Measurements from ENCODE around the gene GYPB. TPM values are rescaled to one million over a fixed set of nuclear protein-coding genes. Genes with fewer than 3 reads are reported as not detected.
"Not testable (repeated sequence)": the region's sequence is repeated elsewhere in the genome, so short reads cannot be mapped to it uniquely, and the experiment has no call there.

The GYPB gene
- total and polyA plus RNA-seq, 9 of the 15 experiments (the other 6 are each of a cell fraction or from before 2014, with no cell fraction given), result 16.9 to 205 (median 65.8) TPM

- in situ Hi-C loops (cut with MboI); H2AFZ ChIP-seq (ENCODE audit: low read depth, low read length); H3K9me3 ChIP-seq (replicated peaks; ENCODE audit: control insufficient read depth, insufficient read depth, low read depth, low read length); H3K36me3 ChIP-seq (ENCODE audit: control insufficient read depth, insufficient read depth, low read length); H3K9ac ChIP-seq (ENCODE audit: insufficient read depth in 1 of 2, low read depth in 2 of 2, low read length in 2 of 2); CTCF ChIA-PET (ENCODE audit: low intra/inter-chr PET ratio); H3K9me1 ChIP-seq (ENCODE audit: control insufficient read depth, insufficient read depth, low read length); H3K4me3 ChIP-seq; BruUV-seq (replicated peaks); H3K27me3 ChIP-seq (ENCODE audit: control insufficient read depth in 2 of 2, insufficient read depth in 2 of 2, low read length in 2 of 2); H4K20me1 ChIP-seq (replicated peaks; ENCODE audit: control insufficient read depth, insufficient read depth, low read length); TF ChIP-seq ZBTB40 (CRISPR knock-in tag; IDR thresholded peaks at IDR 0.05): not testable (repeated sequence)
- 6% methylated on average over 2 of the region's 2 CpGs for WGBS (ENCODE audit: insufficient coverage, low coverage, missing lambda C conversion rate)
- ATAC-seq, result peak; percentile 78
- peak; percentile 32 for FAIRE-seq
- intact Hi-C loops (cut with micrococcal nuclease), result loop anchor here (2.0 kb wide), 1 partner anchor 124 kb away; no protein-coding TSS in a partner anchor
- H3K4me2 ChIP-seq (ENCODE audit: insufficient read depth, low read length), result peak overlapping the region; percentile 52
- POLR2A ChIA-PET, result interaction anchor here (1.2 kb wide), 1 partner anchor 121 kb away, joined by 5 read pairs; no protein-coding TSS in a partner anchor
- DNase-seq (ENCODE audit: extremely low read depth in 1 of 4, low spot score in 3 of 4), result peak; percentile 20 to 87 (median 32)
- peaks cover 0 to 34% of the 10 kb centered on the region in 2 experiments; a peak in 4 of 5 replicates for H3K4me1 ChIP-seq (replicated peaks in 1 of 2; ENCODE audit: control insufficient read depth in 2 of 2, insufficient read depth in 2 of 2, low read length in 2 of 2)
- H3K79me2 ChIP-seq (ENCODE audit: control insufficient read depth, insufficient read depth, low read length), result peaks cover 15% of the 10 kb centered on the region; the same call in 2 of the 3 replicates
- H3K27ac ChIP-seq (ENCODE audit: extremely low read depth, low read depth, low read length), result peak overlapping the region; percentile 7; the same call in 2 of the 3 replicates
- TF ChIP-seq RCOR1 (IDR thresholded peaks at IDR 0.05; ENCODE audit: borderline replicate concordance in 1 of 2, low read depth in 2 of 2, low read length in 2 of 2), result 0 out of 4 replicates have a peak, but pooled peaks of 1 of the 2 experiments have one; percentile 8
- peak; percentile 48; the same call in 1 of the 2 replicates for TF ChIP-seq NBN (IDR thresholded peaks at IDR 0.05; ENCODE audit: low read depth)
- 0 out of 2 replicates have a peak, but pooled peaks have one; percentile 28 for TF ChIP-seq ZBTB40 (IDR thresholded peaks at IDR 0.05)
- peak; percentile 63 for TF ChIP-seq CHAMP1 (IDR thresholded peaks at IDR 0.05)
- peak in 1 of 2 experiments; percentile 72; a peak in 2 of 4 replicates for TF ChIP-seq TEAD1 (CRISPR knock-in tag; IDR thresholded peaks at IDR 0.05)
- peak; percentile 67 for TF ChIP-seq CC2D1A (IDR thresholded peaks at IDR 0.05)
- TF ChIP-seq NCOR1 (IDR thresholded peaks at IDR 0.05), result peak; percentile 73
- peak; percentile 87 for TF ChIP-seq SMARCE1 (IDR thresholded peaks at IDR 0.05)
- 0 out of 2 replicates have a peak, but pooled peaks have one; percentile 41 for TF ChIP-seq MTA1 (IDR thresholded peaks at IDR 0.05; ENCODE audit: borderline replicate concordance)
These were observed 12.9 kb downstream of the GYPB start for GRCh38 chr4:144006200-144006803.
